Amygdala (tissue), 56 donors: ENCODE results near the gene PCBP3.
"Not testable (repeated sequence)": the region's sequence is repeated elsewhere in the genome, so short reads cannot be mapped to it uniquely, and the experiment has no call there.

Experiments
- DNase-seq, 56 donors: peaks; one replicate each; lab custom pipeline; 2025; lab: John Stamatoyannopoulos, UW

PCBP3 gene

GRCh38 chr21:45632637-45633251 is 10.8 kb upstream of the PCBP3 start:
- no peak for DNase-seq

- no peak for DNase-seq
Observed at GRCh38 chr21:45634511-45635183, 8.9 kb upstream of the PCBP3 start.

GRCh38 chr21:45635271-45636151 is 8.0 kb upstream of the PCBP3 start:
- DNase-seq, result no peak

GRCh38 chr21:45636459-45636858 is 7.1 kb upstream of the PCBP3 start:
- no peak for DNase-seq

- no peak for DNase-seq
Observed at GRCh38 chr21:45636951-45637646, 6.4 kb upstream of the PCBP3 start.

- DNase-seq, result no peak
Observed at GRCh38 chr21:45637883-45638282, 5.6 kb upstream of the PCBP3 start.

- DNase-seq, result no peak
Observed at GRCh38 chr21:45638707-45639106, 4.8 kb upstream of the PCBP3 start.

- no peak for DNase-seq
Observed at GRCh38 chr21:45639206-45640000, 4.1 kb upstream of the PCBP3 start.

GRCh38 chr21:45640001-45640887 is 3.3 kb upstream of the PCBP3 start:
- DNase-seq, result no peak

- DNase-seq, result no peak
Observed at GRCh38 chr21:45640888-45641479, 2.5 kb upstream of the PCBP3 start.

GRCh38 chr21:45641480-45642035 is 2.0 kb upstream of the PCBP3 start:
- no peak for DNase-seq

- DNase-seq, result no peak
Observed at GRCh38 chr21:45642122-45642813, 1.3 kb upstream of the PCBP3 start.

- DNase-seq, result no peak
Observed at GRCh38 chr21:45644041-45644906, 749 bp downstream of the PCBP3 start.

- DNase-seq, result peak in 1 of 56 donors; percentile 16
Observed at GRCh38 chr21:45651921-45652320, 8.4 kb downstream of the PCBP3 start.

GRCh38 chr21:45655124-45655523 is 11.6 kb downstream of the PCBP3 start:
- no peak for DNase-seq

- DNase-seq, result not testable (repeated sequence)
Observed at GRCh38 chr21:45656114-45656513, 12.6 kb downstream of the PCBP3 start.
